GM19351 (cell line): ENCODE data around the gene HELLS.
"Not testable (repeated sequence)": the region's sequence is repeated elsewhere in the genome, so short reads cannot be mapped to it uniquely, and the experiment has no call there.

Experiments used
- ATAC-seq: cut with Tn5 transposase; IDR thresholded peaks from one replicate; pipeline ENCODE4 v1.9.1; 2021; ENCODE audit warnings: mild to moderate bottlenecking, moderate library complexity; ENCODE audit not compliant: unreplicated experiment

The HELLS gene

GRCh38 chr10:94602729-94603515 is 57.3 kb downstream of the HELLS start:
- ATAC-seq = no peak

GRCh38 chr10:94607111-94607510 is 61.5 kb downstream of the HELLS start:
- peak; percentile 91 for ATAC-seq

DNA sequence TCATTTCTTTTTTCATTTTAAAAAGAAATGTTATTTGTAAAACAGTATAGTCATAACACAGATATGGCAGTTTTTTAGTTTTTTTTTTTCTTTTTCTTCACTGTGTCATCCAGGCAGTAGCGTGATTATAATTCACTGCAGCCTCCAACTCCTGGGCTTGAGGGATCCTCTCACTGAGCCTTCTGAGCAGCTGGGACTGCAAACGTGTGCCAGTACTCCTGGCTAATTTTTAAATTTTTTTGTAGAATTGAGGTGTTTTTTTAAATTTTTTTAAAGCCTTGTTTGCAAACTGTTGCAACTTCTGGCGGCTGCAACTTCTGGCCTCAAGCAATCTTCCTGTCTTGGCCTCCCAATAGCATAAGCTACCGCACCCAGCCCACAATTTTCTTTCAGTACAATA is 63.0 kb downstream of the HELLS start:
- no peak for ATAC-seq

- no peak for ATAC-seq
Observed at GRCh38 chr10:94614558-94614957, 69.0 kb downstream of the HELLS start.

DNA sequence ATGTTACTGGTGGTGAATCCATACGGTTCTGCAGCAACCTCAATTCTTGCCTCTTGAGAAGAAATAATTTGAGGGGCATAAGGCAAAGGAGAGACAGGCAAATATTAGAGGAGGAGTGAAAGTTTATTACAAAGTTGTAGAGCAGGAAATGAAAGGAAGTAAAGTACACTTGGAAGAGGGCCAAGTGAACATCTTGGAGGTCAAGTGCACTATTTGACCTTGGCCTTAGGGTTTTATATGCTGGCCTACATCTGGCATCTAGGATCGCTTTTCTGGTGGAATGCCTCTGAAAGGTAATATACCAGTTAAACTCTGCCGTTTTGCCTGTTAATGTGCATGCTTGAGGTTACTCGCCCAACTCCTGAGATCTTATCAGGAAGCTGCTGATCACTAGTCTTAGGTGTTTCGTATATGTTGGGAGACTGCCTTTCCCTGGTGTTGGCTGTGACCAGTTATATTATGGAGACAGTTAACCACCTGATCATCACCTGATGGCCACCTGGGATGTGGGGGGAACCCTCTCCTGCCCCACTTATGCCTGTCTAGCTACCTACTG is 71.9 kb downstream of the HELLS start:
- ATAC-seq = no peak

GRCh38 chr10:94622666-94623205 is 77.1 kb downstream of the HELLS start:
- no peak for ATAC-seq

DNA sequence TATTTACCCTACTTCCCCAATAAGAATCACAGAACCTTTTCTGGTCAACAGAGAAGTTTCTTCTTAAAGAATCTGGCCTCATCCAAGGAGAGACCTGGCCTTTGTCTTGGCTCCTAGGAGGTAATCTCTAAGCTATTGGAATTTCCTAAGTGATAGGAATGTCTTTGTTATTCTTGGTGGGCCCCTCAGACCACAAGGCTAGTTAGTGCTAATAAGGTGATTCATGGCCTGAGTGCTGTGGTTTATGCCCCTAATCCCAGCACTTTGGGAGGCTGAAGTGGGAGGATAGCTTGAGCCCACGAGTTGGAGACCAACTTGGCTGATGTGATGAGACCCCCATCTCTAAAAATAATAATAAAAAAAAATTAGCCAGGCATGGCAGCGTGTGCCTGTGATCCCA is 78.0 kb downstream of the HELLS start:
- ATAC-seq = no peak

DNA sequence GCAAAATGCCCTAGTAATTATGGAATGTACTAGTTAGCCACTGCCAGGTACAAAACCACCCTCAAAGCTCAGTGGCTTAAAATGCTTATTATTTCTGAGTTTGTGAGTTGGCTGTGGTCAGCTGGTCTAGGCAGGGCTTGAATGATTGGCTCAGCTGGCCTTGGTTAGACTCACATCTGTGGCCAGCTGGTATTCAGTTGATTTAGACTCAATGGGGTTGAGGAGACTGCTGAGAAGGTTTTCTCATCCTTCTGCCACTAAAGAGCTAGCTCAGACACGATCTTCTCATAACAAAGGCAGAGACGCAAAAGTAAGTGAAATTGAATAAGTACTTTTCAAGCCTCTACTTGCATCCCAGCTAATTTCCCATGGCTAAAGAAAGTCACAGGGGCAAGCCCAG is 80.9 kb downstream of the HELLS start:
- no peak for ATAC-seq

DNA sequence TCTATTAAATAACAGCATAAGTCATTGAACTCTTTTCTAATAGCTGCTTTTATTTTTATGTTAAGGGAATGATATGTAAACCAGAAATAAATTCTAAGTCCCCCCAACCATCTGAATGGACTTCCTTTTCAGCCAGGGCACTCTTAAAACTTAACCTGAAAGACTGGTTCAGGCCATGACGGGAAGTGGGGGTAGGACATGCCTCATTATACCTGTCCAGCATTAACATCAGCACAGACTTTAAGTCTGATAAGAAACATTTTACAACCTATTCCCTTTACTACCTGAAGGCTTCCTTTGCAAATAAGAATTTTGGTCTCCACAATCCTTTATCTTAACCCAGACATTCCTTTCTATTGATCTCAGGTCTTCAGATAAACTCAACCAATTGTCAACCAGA is 81.9 kb downstream of the HELLS start:
- no peak for ATAC-seq

DNA sequence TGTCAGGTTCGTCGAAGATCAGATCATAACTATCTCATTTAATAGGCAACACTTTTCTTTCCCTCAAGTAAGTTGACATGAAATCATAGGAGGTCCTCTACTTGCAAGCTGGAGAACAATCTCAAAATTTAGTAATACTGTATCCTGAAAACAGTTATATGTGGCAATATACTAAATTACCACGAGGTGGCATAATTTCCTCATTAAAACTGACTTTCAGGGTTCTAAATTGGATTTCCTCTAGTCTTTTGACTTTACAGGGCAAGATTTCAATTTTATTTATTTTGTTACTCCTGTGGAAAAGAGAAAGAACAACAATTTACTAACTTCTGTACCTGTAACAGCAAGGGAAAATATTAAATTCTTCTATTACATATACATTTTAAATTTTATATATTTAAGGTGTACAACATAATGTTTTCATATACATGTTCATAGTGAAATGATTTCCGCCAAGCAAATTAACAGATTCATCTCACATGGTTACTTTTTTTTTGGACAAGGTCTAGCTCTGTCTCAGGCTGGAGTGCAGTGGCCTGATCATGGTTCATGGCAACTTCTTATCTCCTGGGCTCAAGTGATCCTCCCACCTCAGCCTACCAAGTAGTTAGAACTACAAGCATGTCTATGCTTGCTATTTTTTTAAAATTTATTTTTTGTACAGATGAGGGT is 84.6 kb downstream of the HELLS start:
- no peak for ATAC-seq

GRCh38 chr10:94631077-94631875 is 85.7 kb downstream of the HELLS start:
- ATAC-seq = no peak

DNA sequence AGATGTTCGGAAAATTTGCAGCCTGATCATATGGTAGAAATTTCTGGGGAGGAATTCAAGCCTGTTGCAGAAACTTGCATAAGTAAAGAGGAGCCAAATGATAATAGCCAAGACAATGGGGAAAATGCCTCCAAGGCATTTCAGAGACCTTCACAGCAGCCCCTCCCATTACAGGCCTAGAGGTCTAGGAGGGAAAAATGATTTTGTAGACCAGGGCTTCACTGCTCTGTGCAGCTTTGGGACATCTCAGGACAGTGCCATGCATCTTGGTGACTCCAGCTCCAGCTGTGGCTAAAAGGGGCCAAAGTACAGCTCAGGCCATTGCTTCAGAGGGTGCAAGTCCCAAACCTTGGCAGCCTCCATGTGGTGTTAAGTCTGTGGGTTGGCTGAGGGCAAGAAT is 87.4 kb downstream of the HELLS start:
- ATAC-seq = no peak

DNA sequence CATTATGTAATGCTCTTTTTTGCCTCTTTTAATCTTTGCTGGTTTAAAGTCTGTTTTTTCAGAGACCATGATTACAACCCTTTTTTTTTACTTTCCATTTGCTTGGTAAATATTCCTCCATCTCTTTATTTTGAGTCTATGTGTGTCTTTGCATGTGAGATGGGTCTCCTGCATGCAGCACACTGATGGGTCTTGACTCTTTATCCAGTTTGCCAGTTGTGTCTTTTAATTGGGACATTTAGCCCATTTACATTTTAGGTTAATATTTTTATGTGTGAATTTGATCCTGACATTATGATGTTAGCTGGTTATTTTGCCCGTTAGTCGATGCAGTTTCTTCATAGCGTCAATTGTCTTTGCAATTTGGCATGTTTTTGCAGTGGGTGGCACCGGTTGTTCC is 92.5 kb downstream of the HELLS start:
- ATAC-seq = not testable (repeated sequence)

DNA sequence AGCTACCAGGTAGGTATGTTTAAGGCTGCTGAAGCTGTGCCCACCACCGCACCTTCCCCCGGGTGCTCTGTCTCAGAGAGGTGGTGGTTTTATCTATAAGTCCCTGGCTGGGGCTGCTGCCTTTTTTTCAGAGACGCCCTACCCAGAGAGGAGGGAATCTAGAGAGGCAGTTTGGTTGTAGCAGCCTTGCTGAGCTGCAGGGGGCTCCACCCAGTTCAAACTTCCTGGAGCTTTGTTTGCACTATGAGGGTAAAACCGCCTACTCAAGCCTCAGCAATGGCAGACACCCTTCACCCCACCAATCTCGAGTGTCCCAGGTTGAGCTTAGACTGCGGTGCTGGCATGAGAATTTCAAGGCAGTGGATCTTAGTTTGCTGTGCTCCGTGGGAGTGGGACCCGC is 94.3 kb downstream of the HELLS start:
- ATAC-seq = no peak

GRCh38 chr10:94640562-94640961 is 95.0 kb downstream of the HELLS start:
- no peak for ATAC-seq

GRCh38 chr10:94641480-94641879 is 95.9 kb downstream of the HELLS start:
- no peak for ATAC-seq

GRCh38 chr10:94644352-94644751 is 98.8 kb downstream of the HELLS start:
- ATAC-seq = no peak

- peak; percentile 90 for ATAC-seq
Observed at GRCh38 chr10:94645285-94645684, 99.7 kb downstream of the HELLS start.
